ENCODE measurements around the gene IL36A. TPM values are rescaled to one million over a fixed set of nuclear protein-coding genes. Genes with fewer than 3 reads are reported as not detected.

Gene IL36A
- total and polyA plus RNA-seq, 9 of the 15 experiments (the other 6 are each of a cell fraction or from before 2014, with no cell fraction given) = not detected

DNA sequence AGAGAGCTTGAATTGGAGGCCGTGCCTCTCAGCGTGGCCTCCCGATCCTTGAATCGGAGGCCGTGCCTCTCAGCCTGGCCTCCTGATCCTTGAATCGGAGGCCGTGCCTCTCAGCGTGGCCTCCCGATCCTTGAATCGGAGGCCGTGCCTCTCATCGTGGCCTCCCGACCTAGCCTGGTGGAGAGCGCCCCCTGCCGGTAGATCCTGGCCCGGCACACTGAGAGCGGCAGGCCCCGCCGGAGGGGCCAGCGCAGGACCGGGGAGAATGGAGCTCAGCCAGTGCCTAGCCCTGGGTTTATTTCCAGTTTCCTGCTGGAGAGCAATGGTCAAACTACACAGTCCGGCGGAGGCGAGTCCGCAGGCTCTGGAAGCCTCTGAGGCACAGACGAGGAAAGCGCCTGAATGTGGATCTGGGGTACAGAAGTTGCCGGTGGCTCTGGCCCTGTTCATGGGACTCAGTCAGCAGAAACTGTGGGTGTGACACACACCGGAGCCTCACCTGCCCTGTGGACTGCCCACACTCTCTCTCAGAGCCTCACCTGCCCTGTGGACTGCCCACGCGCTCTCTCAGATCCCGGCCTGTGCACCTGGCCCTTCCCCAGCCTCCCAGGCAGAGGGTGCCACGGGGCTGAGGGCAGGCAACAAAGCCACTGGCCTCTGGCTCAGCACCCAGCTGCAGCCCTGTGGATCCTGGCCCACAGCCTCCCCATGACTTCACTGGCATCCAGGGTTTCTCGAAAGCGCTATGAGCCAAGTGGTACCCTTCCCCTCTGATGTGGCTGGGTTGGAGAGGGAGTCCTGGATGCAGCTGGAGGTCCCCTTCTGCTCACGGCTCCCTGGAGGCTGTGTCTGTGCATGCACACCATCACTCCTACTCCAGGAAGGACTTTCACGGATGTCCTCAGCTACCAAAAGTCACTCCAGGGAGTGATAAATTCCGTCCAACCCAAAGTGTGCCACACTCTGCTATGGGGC is 45.9 kb downstream of the IL36A start (continued):
- TF ChIP-seq ZNF274 (IDR thresholded peaks at IDR 0.05; ENCODE audit: borderline replicate concordance, low read depth, low read length) (no peak), ZNF239 (CRISPR knock-in tag; IDR thresholded peaks at IDR 0.05) (no peak), EZH2 (IDR thresholded peaks at IDR 0.05; ENCODE audit: borderline replicate concordance, low read depth, low read length) (no peak), RBM14 (IDR thresholded peaks at IDR 0.05; ENCODE audit: borderline replicate concordance, insufficient read depth, low read depth, low read length) (no peak), TFE3 (CRISPR knock-in tag; IDR thresholded peaks at IDR 0.05) (no peak), TCF7L2 (IDR thresholded peaks at IDR 0.05; ENCODE audit: low read depth, low read length) (no peak), PML (IDR thresholded peaks at IDR 0.05; ENCODE audit: low read length) (no peak), SMARCA5 (IDR thresholded peaks at IDR 0.05) (peak; percentile 96), CHD4 (IDR thresholded peaks at IDR 0.05; ENCODE audit: insufficient read depth, insufficient replicate concordance, low read depth, low read length, poor library complexity, severe bottlenecking) (peak; percentile 75), RAD21 (CRISPR knock-in tag; conservative IDR thresholded peaks at IDR 0.05 in 1 of 2, IDR thresholded peaks at IDR 0.05 in 1 of 2) (peak; percentile 60 to 83), HMGN3 (IDR thresholded peaks at IDR 0.05; ENCODE audit: borderline replicate concordance, extremely low read depth, insufficient read length, low read depth, low read length) (peak; percentile 22), PHTF2 (CRISPR knock-in tag; IDR thresholded peaks at IDR 0.05) (no peak), FOXK2 (conservative IDR thresholded peaks at IDR 0.05 in 1 of 2, IDR thresholded peaks at IDR 0.05 in 1 of 2; ENCODE audit: low read depth in 2 of 2) (no peak), RNF2 (IDR thresholded peaks at IDR 0.05) (no peak), ZNF79 (CRISPR knock-in tag; IDR thresholded peaks at IDR 0.05; ENCODE audit: low read depth) (no peak), CBX3 (IDR thresholded peaks at IDR 0.05; ENCODE audit: borderline replicate concordance in 1 of 2, low read length in 2 of 2) (peak in 1 of 2 experiments; percentile 94; a peak in 2 of 3 replicates), MTA3 (IDR thresholded peaks at IDR 0.05; ENCODE audit: borderline replicate concordance) (peak; percentile 82), TGIF2 (CRISPR knock-in tag; IDR thresholded peaks at IDR 0.05) (no peak)
- TF ChIP-seq, protein P1, sequence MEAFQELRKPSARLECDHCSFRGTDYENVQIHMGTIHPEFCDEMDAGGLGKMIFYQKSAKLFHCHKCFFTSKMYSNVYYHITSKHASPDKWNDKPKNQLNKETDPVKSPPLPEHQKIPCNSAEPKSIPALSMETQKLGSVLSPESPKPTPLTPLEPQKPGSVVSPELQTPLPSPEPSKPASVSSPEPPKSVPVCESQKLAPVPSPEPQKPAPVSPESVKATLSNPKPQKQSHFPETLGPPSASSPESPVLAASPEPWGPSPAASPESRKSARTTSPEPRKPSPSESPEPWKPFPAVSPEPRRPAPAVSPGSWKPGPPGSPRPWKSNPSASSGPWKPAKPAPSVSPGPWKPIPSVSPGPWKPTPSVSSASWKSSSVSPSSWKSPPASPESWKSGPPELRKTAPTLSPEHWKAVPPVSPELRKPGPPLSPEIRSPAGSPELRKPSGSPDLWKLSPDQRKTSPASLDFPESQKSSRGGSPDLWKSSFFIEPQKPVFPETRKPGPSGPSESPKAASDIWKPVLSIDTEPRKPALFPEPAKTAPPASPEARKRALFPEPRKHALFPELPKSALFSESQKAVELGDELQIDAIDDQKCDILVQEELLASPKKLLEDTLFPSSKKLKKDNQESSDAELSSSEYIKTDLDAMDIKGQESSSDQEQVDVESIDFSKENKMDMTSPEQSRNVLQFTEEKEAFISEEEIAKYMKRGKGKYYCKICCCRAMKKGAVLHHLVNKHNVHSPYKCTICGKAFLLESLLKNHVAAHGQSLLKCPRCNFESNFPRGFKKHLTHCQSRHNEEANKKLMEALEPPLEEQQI (IDR thresholded peaks at IDR 0.05) = peak; percentile 99
- TF ChIP-seq, protein P2, sequence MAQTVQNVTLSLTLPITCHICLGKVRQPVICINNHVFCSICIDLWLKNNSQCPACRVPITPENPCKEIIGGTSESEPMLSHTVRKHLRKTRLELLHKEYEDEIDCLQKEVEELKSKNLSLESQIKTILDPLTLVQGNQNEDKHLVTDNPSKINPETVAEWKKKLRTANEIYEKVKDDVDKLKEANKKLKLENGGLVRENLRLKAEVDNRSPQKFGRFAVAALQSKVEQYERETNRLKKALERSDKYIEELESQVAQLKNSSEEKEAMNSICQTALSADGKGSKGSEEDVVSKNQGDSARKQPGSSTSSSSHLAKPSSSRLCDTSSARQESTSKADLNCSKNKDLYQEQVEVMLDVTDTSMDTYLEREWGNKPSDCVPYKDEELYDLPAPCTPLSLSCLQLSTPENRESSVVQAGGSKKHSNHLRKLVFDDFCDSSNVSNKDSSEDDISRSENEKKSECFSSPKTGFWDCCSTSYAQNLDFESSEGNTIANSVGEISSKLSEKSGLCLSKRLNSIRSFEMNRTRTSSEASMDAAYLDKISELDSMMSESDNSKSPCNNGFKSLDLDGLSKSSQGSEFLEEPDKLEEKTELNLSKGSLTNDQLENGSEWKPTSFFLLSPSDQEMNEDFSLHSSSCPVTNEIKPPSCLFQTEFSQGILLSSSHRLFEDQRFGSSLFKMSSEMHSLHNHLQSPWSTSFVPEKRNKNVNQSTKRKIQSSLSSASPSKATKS (CRISPR knock-in tag; IDR thresholded peaks at IDR 0.05) = no peak
